Tongue (tissue), 2 donors: ENCODE results near the gene VWA5A. TPM values are rescaled to one million over a fixed set of nuclear protein-coding genes. Genes with fewer than 3 reads are reported as not detected.
"Not testable (repeated sequence)": the region's sequence is repeated elsewhere in the genome, so short reads cannot be mapped to it uniquely, and the experiment has no call there.

Source experiments
- DNase-seq: peaks from one replicate; pipeline ENCODE4 v3.0.0-alpha.2; 2015
- total RNA-seq: library from RNA; depleted of rRNA; stranded (reverse); fragments of >200 nt; gene quantifications from one replicate; pipeline ENCODE4 v1.2.3, GENCODE V29; 2014

The VWA5A gene
- total RNA-seq, 1 donor from 2014 or later = 110 TPM

- DNase-seq = no peak
Observed at GRCh38 chr11:124094731-124095130, 20.5 kb upstream of the VWA5A start.

DNA sequence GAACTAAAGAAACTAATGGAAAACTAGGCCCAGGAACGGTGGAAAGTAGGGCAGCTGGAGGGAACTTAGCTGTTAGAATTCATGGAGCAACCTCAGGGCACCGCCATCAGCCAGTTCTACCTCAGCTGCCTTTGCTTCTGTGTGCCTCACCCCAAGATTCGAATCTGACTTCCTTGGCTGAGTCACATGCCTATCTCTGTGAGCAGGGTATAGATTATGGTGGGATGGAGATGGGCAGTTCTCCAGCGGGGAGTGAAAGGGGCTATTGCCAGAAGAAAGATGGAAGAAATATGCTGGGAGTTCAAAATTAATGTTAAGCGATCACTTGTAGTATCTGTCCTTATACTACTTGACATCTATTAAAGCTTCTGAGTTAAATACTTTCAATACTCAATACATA is 18.9 kb upstream of the VWA5A start:
- DNase-seq = no peak

- no peak for DNase-seq
Observed at GRCh38 chr11:124098141-124098540, 17.1 kb upstream of the VWA5A start.

- DNase-seq = no peak
Observed at GRCh38 chr11:124101737-124102136, 13.5 kb upstream of the VWA5A start.

GRCh38 chr11:124108156-124108555 is 7.1 kb upstream of the VWA5A start:
- DNase-seq = peak; percentile 27

- DNase-seq = no peak
Observed at GRCh38 chr11:124109377-124109776, 5.9 kb upstream of the VWA5A start.

GRCh38 chr11:124110201-124110600 is 5.0 kb upstream of the VWA5A start:
- DNase-seq = no peak

- peak; percentile 28 for DNase-seq
Observed at GRCh38 chr11:124113890-124114289, 1.4 kb upstream of the VWA5A start.

DNA sequence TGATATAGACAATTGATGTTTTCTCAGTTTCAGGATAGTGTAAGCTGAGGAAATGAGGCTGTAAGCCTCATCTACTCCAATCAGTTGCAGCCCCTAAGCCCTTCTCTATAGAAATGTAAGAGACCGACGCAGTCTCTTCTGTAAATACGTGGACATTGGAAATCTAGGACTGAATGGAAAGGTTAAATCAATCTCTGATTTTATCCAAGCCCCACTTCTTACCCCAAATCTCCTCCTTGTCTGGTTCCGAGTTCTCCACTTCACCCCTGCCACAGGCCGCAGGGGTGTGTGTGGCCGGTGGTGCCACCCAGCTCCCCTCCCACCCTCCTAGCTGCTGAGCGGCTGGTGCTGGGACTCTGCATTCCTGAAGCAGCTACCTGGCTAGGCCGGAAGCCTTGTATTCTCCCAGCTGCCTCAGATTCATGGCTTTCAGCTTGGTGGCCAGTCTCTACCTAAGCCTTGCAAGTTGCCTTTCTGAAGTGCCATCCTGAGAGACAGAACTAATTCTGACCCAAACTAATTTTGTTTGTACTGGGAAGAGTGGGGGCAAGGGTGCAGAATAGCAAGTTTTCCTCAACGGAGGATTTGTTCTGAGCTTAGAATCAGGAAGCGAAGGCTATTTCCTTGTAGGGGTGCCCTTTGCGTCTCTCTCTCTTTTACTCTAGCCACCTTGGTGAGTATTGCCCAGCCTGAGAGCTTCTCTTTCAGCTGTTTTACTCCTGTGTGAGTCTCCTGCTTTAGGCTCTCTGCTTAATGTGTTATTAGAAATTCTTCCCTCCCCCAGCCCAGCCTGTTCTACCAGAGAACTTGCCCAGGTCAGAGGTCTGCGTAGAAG is 749 bp downstream of the VWA5A start:
- peak; percentile 37 for DNase-seq

- no peak for DNase-seq
Observed at GRCh38 chr11:124119103-124119502, 3.9 kb downstream of the VWA5A start.

- no peak for DNase-seq
Observed at GRCh38 chr11:124120891-124121290, 5.6 kb downstream of the VWA5A start.

- DNase-seq = no peak
Observed at GRCh38 chr11:124122123-124122522, 6.9 kb downstream of the VWA5A start.

- no peak for DNase-seq
Observed at GRCh38 chr11:124123622-124124021, 8.4 kb downstream of the VWA5A start.

DNA sequence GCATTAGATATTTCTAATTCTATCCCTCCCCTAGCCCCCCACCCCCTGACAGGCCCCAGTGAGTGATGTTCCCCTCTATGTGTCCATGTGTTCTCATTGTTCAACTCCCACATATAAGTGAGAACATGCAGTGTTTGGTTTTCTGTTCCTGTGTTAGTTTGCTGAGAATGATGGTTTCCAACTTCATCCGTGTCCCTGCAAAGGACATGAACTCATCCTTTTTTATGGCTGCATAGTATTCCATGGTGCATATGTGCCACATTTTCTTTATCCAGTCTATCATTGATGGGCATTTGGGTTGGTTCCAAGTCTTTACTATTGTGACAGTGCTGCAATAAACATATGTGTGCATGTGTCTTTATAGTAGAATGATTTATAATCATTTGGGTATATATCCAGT is 11.9 kb downstream of the VWA5A start:
- not testable (repeated sequence) for DNase-seq

DNA sequence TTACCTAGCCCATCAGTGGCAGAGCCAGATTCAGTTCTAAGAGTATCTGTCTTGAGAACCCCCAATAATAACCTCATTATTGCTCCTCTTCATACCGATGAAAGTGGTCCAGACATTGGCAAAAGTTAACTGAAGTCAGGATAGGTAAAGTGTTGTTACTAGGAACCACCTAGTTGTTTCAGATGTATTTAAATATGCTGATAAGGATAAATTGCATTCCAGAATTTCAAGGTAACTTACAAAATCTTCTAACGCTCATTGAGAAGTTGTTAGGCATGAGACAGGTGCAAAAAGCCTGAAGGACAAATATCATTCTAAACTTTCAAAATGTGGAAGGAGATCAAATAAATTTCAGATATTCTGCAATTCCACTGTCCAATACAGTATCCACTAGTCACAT is 27.8 kb downstream of the VWA5A start:
- no peak for DNase-seq

DNA sequence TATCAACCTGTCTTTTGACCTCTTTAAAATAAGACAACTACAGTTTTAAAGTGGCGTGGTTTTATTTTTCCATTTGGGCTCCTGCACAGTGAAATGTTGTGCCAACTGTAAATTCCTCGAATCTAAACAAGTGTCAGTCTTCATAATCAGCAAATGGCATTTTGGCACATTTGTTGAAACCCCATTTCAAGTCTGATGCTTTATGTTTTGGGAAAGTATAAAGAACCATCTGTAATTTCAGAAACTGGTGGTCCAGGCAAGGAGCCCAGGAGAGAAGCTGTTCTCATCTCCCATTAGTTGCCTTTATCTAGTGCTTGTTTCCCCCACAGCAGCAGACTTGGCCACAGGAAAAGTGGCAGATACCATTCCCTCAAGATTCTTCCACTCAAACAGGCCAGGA is 32.7 kb downstream of the VWA5A start:
- peak; percentile 40 for DNase-seq

DNA sequence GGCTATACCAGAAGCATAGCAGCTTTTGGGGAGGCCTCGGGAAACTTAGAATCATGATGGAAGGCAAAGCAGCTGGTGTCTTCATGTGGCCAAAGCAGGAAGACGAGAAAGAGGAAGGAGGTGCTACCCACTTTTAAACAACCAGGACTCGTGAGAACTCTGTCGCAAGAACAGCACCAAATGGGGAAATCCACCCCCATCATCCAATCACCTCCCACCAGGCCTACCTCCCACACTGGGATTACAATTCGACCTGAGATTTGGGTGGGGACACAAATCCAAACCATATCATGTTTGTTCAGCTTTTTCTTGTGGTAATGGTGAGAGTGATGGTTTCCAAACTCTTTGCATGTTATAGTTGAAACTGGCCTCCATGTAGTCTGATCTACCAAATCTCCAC is 35.4 kb downstream of the VWA5A start:
- no peak for DNase-seq

GRCh38 chr11:124152770-124153407 is 37.6 kb downstream of the VWA5A start:
- no peak for DNase-seq

DNA sequence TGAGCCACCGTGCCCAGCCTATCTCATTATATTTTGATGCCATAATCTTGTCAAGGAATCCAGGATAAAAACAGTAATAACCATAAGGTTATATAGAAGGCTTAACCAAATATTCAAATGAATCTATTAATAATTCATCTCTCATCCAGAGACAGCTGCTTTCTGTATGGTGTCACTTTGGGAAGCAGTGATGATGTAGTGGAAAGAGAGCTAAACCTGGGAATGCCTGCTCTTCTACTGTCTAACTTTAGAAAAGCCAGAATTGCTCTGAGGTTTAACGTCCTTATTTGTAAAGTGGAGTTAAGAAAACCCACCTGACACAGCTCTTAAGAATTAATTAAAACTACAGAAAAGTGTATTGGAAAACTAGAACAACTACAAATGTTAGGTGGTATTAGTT is 38.6 kb downstream of the VWA5A start:
- DNase-seq = peak; percentile 54

- no peak for DNase-seq
Observed at GRCh38 chr11:124159481-124159880, 44.2 kb downstream of the VWA5A start.

DNA sequence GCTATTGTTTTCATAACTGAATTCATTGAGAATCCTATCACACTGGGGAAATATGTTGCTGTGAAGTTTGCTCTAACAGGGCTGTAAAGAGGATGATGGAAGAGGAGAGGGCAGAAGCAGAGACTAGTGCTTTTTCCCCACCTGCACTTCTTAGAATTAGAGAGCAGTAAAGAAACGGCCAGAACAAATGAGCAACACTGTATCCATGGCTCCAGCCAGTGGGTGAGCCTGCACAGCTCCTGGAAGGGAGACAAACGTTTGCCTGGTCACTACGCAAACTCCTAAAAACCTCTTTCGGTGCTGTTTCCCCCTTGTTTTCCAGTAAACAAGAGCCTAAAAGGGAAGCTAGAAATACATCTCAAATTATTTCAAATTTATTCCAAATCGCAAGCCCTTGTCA is 45.7 kb downstream of the VWA5A start:
- DNase-seq = no peak

GRCh38 chr11:124167826-124168231 is 52.6 kb downstream of the VWA5A start:
- DNase-seq = no peak

DNA sequence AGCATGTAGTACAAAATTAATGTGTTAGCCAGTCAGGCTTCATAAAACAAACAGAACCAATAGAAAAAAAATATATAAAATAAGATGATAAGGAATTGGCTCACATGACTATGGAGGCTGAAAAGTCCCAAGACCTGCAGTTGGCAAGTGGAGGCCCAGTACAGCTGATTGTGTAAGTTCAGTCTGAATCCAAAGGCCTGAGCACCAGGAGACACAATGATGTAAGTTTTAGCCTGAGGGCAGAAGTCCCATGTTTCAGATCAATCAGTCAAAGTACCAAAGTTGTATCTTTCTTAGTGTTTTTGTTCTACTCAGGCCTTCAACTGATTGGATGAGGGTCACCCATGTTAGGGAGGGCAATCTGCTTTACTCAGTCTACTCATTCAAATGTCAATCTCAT is 53.5 kb downstream of the VWA5A start:
- DNase-seq = no peak

- not testable (repeated sequence) for DNase-seq
Observed at GRCh38 chr11:124170315-124170714, 55.1 kb downstream of the VWA5A start.
